HEK293 (cell line): ENCODE measurements around the gene PIGW.
A peak's percentile ranks its signal among the peaks of the same experiment; 100 is the strongest.

Source experiments
- HOXC10 ChIP-seq: sonication (generic); formaldehyde crosslinking; IDR thresholded peaks from 2 replicates; pipeline ENCODE4 v1.8.1; 2023; ENCODE audit warnings: mild to moderate bottlenecking, missing genetic modification reagents
- IKZF3 ChIP-seq: fragments of 450-650 bp; IDR thresholded peaks from 2 replicates; pipeline ENCODE4 v1.5.0; 2018; ENCODE audit warnings: missing biosample characterization, mild to moderate bottlenecking, missing genetic modification characterization, moderate library complexity
- KLF10 ChIP-seq: fragments of 450-650 bp; IDR thresholded peaks from 2 replicates; pipeline ENCODE4 v1.5.1; 2018; ENCODE audit warnings: missing biosample characterization, mild to moderate bottlenecking, missing genetic modification characterization
- KLF7 ChIP-seq: fragments of 450-650 bp; formaldehyde crosslinking; IDR thresholded peaks from 2 replicates; pipeline ENCODE4 v1.5.1; 2016; ENCODE audit warnings: missing biosample characterization, missing genetic modification characterization, borderline replicate concordance
- KLF9 ChIP-seq: fragments of 450-650 bp; formaldehyde crosslinking; IDR thresholded peaks from 2 replicates; pipeline ENCODE4 v1.5.1; 2016; ENCODE audit warnings: missing biosample characterization, missing genetic modification characterization, low read depth
- PATZ1 ChIP-seq: fragments of 450-650 bp; formaldehyde crosslinking; IDR thresholded peaks from 2 replicates; pipeline ENCODE4 v1.5.1; 2016; ENCODE audit warnings: missing biosample characterization, missing genetic modification characterization
- PRDM2 ChIP-seq: fragments of 450-650 bp; formaldehyde crosslinking; IDR thresholded peaks from 2 replicates; pipeline ENCODE4 v1.5.1; 2016; ENCODE audit warnings: missing biosample characterization, missing genetic modification characterization, borderline replicate concordance
- SETDB1 ChIP-seq: IDR thresholded peaks from one replicate; pipeline ENCODE4 v1.6.1; 2017; ENCODE audit warnings: mild to moderate bottlenecking, low read length, moderate library complexity, mixed read lengths; ENCODE audit not compliant: insufficient read length
- WT1 ChIP-seq: fragments of 450-650 bp; formaldehyde crosslinking; IDR thresholded peaks from 2 replicates; pipeline ENCODE4 v1.5.1; 2016; ENCODE audit warnings: missing biosample characterization, missing genetic modification characterization
- ZEB2 ChIP-seq: fragments of 450-650 bp; formaldehyde crosslinking; IDR thresholded peaks from 2 replicates; pipeline ENCODE4 v1.5.1; 2016; ENCODE audit warnings: missing biosample characterization, missing genetic modification characterization
- ZNF121 ChIP-seq: fragments of 450-650 bp; formaldehyde crosslinking; IDR thresholded peaks from 2 replicates; pipeline ENCODE4 v1.5.1; 2016; ENCODE audit warnings: missing biosample characterization, missing genetic modification characterization
- ZNF140 ChIP-seq: fragments of 450-650 bp; formaldehyde crosslinking; IDR thresholded peaks from 2 replicates; pipeline ENCODE4 v1.5.1; 2016; ENCODE audit warnings: missing biosample characterization, missing genetic modification characterization
- ZNF335 ChIP-seq: fragments of 450-650 bp; formaldehyde crosslinking; conservative IDR thresholded peaks from 2 replicates; pipeline ENCODE4 v1.5.1; 2016; ENCODE audit warnings: missing biosample characterization, missing genetic modification characterization
- ZNF394 ChIP-seq: fragments of 450-650 bp; formaldehyde crosslinking; IDR thresholded peaks from 2 replicates; pipeline ENCODE4 v1.5.1; 2016; ENCODE audit warnings: missing biosample characterization, missing genetic modification characterization, mild to moderate bottlenecking, moderate library complexity, borderline replicate concordance
- ZNF48 ChIP-seq: fragments of 450-650 bp; formaldehyde crosslinking; IDR thresholded peaks from 2 replicates; pipeline ENCODE4 v1.5.1; 2016; ENCODE audit warnings: missing biosample characterization, missing genetic modification characterization
- ZNF488 ChIP-seq: fragments of 450-650 bp; formaldehyde crosslinking; IDR thresholded peaks from 2 replicates; pipeline ENCODE4 v1.5.1; 2016; ENCODE audit warnings: missing biosample characterization, missing genetic modification characterization
- ZNF518A ChIP-seq: fragments of 450-650 bp; formaldehyde crosslinking; conservative IDR thresholded peaks from 2 replicates; pipeline ENCODE4 v1.5.1; 2016; ENCODE audit warnings: low read depth, missing biosample characterization, missing genetic modification characterization
- ZNF521 ChIP-seq: fragments of 450-650 bp; formaldehyde crosslinking; IDR thresholded peaks from 2 replicates; pipeline ENCODE4 v1.5.1; 2017; ENCODE audit warnings: missing biosample characterization, mild to moderate bottlenecking, missing genetic modification characterization
- ZNF529 ChIP-seq: fragments of 450-650 bp; formaldehyde crosslinking; IDR thresholded peaks from 2 replicates; pipeline ENCODE4 v1.5.1; 2017; ENCODE audit warnings: missing genetic modification characterization, missing biosample characterization; ENCODE audit not compliant: insufficient replicate concordance
- ZNF645 ChIP-seq: fragments of 450-650 bp; formaldehyde crosslinking; IDR thresholded peaks from 2 replicates; pipeline ENCODE4; 2016; ENCODE audit warnings: missing biosample characterization, missing genetic modification characterization
- ZNF660 ChIP-seq: fragments of 450-650 bp; IDR thresholded peaks from 2 replicates; pipeline ENCODE4 v1.5.1; 2018; ENCODE audit warnings: missing biosample characterization, mild to moderate bottlenecking, missing genetic modification characterization
- ZXDB ChIP-seq: fragments of 450-650 bp; formaldehyde crosslinking; IDR thresholded peaks from 2 replicates; pipeline ENCODE4 v1.5.1; 2016; ENCODE audit warnings: missing biosample characterization, missing genetic modification characterization

The PIGW gene

GRCh38 chr17:36534840-36535668 is at the start of gene PIGW, which contains the start of gene MYO19 (continued):
- peak; percentile 79 for TF ChIP-seq SETDB1
- TF ChIP-seq KLF9 (tag by site-specific recombination), result peak; percentile 66
- 0 out of 2 replicates have a peak, but pooled peaks have one; percentile 84 for TF ChIP-seq ZEB2 (tag by site-specific recombination)
- TF ChIP-seq PATZ1, result peak; percentile 77
- no peak; the same call in 1 of the 2 replicates for TF ChIP-seq ZNF645
- TF ChIP-seq KLF7 (tag by site-specific recombination), result peak; percentile 95
- peak; percentile 71 for TF ChIP-seq ZNF660
- peak; percentile 80 for TF ChIP-seq ZNF518A (tag by site-specific recombination)
- TF ChIP-seq PRDM2, result no peak
- no peak for TF ChIP-seq ZNF529 (tag by site-specific recombination)
- no peak for TF ChIP-seq ZNF521 (tag by site-specific recombination)
- TF ChIP-seq ZNF121, result no peak
- no peak; the same call in 1 of the 2 replicates for TF ChIP-seq ZNF335 (tag by site-specific recombination)
- no peak for TF ChIP-seq ZNF48
- peak; percentile 42; the same call in 1 of the 2 replicates for TF ChIP-seq ZNF394 (tag by site-specific recombination)
- TF ChIP-seq ZXDB (tag by site-specific recombination), result no peak
- peak; percentile 31; the same call in 1 of the 2 replicates for TF ChIP-seq KLF10
- 0 out of 2 replicates have a peak, but pooled peaks have one; percentile 67 for TF ChIP-seq HOXC10 (CRISPR knock-in tag)
- no peak for TF ChIP-seq WT1 (tag by site-specific recombination)
- TF ChIP-seq IKZF3, result peak; percentile 73; the same call in 1 of the 2 replicates
- no peak for TF ChIP-seq ZNF140 (tag by site-specific recombination)
- TF ChIP-seq ZNF488 (tag by site-specific recombination), result no peak
